Stimulated activated CD8-positive, alpha-beta memory T cell treated with anti-CD3 and anti-CD28 coated beads, Interleukin-15, amount 100 ng/mL, for 48 hours (primary cell): ENCODE measurements around the gene BBS10.
"Not testable (repeated sequence)": the region's sequence is repeated elsewhere in the genome, so short reads cannot be mapped to it uniquely, and the experiment has no call there.

Source experiments
- DNase-seq, 2 donors: peaks; one replicate each; pipeline ENCODE4 v3.0.0-alpha.2; 2020; ENCODE audit warnings: low read depth in 2 of 2

BBS10 gene

DNA sequence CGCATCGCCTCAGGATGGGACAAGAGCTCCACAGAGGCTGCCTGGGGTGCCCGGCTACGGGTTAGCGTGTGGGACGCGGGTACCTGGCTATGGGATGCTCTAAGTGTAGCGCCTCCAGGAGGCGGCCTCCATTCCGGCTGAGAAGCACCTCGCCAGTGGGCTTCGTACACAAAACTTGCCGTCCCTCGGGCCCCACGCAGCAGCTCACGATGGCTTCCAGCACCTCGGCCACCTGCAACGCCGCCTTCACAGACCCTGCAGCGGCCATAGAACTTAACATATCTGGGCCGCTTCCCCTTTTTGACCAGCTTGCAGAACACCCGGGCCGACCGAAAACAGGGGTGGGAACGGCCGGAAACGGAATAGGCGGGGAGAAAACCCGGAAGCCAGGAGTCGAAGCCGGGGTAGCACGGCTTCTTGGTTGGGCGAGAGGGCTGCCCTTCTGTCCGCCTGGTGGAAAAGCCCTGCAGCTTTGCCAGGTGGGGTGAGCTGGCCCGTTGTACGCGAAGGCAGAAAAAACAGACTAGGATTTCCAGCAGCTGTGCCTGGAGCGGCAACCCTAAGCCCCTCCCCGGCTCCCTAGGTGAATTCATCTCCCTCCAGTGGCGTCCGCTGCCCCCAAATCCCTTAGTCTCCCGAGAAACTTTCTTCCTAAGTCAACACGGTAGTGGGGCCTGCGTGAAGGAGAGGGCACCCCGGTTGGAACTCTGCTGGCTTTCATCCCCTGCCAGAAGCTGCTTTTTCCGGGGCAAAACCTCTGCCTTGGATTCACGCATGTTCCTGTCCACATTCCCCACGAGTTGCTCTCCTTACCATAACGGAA lies at the start of gene BBS10:
BBS10 (minus strand) TSS at position 337 of the 823 bp plus-strand sequence; CDS start at position 280, 57 bp downstream.
- DNase-seq = peak; percentile 81 to 86

DNA sequence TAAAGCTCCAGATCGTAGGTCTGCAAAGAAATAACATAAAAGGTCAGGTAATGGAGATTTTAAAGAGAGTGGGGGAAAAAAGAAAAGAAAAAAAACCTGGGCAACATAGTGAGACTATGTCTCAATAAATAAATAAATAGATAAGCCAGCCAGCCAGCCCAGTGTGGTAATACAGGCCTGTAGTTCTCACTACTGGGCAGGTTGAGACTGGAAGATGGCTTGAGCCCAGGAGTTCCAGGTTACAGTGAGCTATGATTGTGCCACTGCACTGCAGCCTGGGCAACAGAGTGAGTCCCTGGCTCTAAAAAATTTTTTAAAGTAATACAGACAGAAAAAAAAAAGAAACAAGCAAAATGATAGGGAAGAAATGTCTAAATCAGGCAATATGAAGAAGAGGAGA lies 43.2 kb upstream of the BBS10 start:
- no peak for DNase-seq

- no peak for DNase-seq
These were observed 39.4 kb upstream of the BBS10 start for GRCh38 chr12:76387614-76388013.

GRCh38 chr12:76384560-76384959 lies 36.3 kb upstream of the BBS10 start:
- no peak for DNase-seq

DNA sequence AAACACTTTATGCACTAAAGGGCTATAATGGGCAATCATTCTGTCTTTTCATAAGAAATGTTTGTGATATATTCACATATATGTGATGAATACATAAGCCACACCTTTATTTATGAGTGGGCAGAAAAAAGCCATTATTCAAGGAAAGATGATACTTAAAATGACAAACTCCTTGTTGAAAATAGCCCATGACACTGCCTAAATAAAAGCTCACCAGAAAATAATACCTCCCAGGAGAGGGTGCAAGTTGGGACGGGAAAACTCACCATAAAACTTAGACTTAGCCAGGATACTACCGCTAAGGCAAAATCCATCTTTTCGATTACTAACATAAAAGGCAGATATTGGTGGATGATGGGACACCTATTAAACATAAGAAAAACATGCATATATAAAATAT lies 35.8 kb upstream of the BBS10 start:
- DNase-seq = no peak

- DNase-seq = no peak
These were observed 31.0 kb upstream of the BBS10 start for GRCh38 chr12:76379261-76379660.

DNA sequence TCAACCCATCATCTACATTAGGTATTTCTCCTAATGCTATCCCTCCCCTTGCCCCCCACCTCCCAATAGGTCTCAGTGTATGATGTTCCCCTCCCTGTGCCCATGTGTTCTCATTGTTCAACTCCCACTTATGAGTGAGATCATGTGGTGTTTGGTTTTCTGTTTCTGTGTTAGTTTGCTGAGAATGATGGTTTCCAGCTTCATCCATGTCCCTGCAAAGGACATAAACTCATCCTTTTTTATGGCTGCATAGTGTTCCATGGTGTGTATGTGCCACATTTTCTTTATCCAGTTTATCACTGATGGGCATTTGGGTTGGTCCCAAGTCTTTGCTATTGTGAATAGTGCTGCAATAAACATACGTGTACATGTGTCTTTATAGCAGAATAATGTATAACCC lies 28.7 kb upstream of the BBS10 start:
- not testable (repeated sequence) for DNase-seq

- no peak for DNase-seq
These were observed 27.7 kb upstream of the BBS10 start for GRCh38 chr12:76375939-76376338.

DNA sequence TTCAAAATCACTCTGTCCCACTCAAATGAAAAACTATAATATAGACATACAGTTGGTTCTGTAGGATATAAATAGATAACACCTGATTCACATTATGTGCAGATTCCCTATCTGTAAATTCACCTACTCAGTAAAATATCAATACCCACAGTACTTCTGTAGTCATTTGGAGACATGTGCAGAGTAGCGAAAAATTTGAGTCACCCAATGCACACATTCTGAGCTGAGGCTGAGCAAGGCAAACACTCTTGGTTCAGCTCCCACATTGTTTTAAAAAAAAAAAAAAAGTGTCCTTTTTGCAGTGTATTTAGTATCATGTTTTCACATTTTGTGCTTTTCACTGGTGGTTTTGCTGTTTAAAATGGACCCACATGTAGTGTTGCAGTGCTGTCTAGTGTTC lies 27.3 kb upstream of the BBS10 start:
- no peak for DNase-seq

GRCh38 chr12:76374386-76375020 lies 26.3 kb upstream of the BBS10 start:
- no peak for DNase-seq

GRCh38 chr12:76368230-76368629 lies 20.0 kb upstream of the BBS10 start:
- DNase-seq = no peak

DNA sequence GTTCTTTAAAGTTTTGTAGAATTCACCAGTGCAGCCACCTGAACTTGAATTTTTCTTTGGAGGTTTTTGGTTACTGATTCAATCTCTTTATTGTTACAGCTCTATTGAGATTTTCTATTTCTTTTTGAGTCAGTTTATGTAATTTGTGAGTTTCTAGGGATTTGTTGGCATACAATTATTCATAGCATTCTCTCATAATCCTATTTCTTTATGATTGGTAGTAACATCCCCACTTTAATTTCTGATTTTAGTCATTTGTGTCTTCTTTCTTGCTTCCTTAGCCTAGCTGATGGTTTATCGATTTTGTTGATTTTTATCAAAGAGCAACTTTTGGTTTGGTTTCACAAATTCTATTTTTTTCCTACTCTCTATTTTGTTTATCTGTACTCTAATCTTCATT lies 17.9 kb upstream of the BBS10 start:
- DNase-seq = no peak

GRCh38 chr12:76364131-76364530 lies 15.9 kb upstream of the BBS10 start:
- DNase-seq = not testable (repeated sequence)

DNA sequence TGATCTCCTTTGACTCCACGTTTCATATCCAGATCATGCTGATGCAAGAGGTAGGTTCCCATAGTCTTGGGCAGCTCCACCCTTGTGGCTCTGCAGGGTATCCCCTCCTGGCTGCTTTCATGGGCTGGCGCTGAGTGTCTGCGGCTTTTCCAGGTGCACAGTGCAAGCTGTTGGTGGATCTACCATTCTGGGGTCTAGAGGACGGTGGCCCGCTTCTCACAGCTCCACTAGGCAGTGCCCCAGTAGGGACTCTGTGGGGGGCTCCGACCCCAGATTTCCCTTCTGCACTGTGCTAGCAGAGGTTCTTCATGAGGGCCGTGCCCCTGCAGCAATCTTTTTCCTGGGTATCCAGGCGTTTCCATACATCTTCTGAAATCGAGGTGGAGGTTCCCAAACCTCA lies 12.1 kb upstream of the BBS10 start:
- DNase-seq = no peak

GRCh38 chr12:76356071-76356470 lies 7.9 kb upstream of the BBS10 start:
- no peak for DNase-seq

DNA sequence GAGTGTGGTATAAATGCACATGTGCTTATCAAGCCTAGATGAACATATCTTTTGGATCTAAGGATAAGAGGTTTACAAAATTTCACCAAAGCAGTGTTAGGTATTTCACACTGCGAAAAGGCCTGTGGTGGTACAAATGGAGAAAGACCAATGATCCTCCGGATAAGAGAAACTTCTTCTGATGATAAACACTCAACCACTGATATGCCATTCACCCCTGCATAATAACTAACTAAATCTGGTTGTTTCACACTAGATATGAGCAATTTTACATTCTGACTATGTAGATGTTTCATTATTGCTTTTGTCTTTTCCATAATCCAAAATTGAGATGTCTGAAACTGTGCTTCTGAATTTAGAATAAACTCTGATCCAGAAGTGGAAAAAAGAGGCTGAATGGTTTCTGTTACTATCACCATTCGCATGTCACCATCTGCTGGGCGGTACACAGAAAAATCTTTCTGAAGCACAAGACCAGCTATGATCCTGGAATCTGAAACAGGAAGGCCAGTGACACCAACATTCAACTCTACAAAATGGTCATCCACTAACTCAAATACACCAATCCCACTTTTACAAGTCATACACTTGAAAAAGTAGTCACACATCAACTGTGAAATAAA lies 1.3 kb downstream of the BBS10 start:
- no peak for DNase-seq

DNA sequence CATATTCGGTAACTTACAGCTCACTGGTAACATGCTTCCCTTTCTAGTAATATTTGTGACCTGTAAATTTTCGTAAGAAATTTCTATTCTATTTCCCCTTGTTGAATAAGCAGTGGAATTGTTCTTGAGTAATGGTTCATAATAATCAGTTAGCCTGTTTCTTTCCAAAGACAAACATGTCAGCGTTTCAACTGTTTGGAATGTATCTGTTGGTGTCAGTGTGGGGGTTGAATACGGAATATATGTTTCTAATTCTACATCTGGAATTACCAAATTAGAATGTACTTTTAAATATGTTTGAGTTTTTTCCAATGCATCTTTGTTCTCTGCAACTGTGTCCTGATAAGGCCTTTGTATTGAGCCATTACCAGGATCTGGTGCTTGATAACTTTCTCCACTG lies 2.0 kb downstream of the BBS10 start:
- DNase-seq = no peak

- no peak for DNase-seq
These were observed 2.6 kb downstream of the BBS10 start for GRCh38 chr12:76345569-76345968.

GRCh38 chr12:76341436-76342030 lies 6.7 kb downstream of the BBS10 start:
- DNase-seq = no peak

DNA sequence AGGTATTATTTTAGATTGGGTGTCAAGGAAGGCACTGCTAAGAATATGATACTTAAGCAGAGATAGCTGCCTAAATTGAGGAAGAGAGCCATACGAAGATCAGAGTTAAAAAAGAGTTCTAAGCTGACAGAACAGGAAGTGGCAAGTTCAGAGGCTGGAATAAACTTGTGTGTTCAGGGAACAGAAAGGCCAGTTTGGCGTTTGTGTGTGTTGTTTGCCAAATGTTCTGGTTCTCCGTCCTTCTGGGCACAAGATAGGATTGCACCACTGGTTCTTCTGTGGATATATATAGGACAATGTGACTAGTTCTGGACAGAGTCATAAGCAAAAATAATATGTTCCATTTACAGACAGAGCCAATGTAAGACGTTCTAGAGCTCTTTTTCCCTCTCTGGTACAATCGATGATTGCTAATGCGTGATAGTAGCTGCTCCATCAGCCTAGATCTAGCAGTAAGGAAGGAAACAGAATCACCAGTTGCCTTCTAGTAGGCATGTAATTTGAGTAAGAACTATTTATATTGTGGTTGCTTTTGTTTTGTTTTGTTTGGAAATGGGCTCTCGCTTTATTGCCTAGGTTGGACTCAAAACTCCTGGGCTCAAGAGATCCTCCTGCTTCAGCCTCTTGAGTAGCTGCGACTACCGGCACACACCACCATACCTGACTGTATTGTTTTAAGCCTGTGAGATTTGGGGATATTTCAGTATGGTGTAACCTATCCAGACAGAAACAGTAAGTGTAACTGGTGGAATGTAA lies 7.4 kb downstream of the BBS10 start:
- DNase-seq = no peak

- no peak for DNase-seq
These were observed 10.6 kb downstream of the BBS10 start for GRCh38 chr12:76337583-76337982.

DNA sequence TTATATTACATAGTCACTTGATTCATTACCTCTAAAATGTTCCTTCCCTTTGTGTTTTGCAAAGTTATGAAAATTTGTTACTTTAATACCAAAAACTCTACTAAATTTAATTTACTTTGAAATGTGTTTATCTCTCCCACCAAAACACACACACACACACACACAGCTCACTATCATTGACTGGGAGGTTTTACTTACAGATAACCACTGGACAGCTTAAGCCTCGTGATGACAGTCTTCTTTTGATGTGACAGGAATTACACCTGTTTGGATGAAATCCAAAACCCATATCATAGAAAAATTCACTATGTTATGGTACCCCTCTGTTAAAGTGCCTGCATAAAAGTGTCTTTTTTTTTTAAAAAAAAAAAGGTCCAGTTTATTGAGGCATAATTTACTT lies 15.6 kb downstream of the BBS10 start:
- no peak for DNase-seq
